Measurements from ENCODE around the gene ST6GALNAC6. TPM values are rescaled to one million over a fixed set of nuclear protein-coding genes. Genes with fewer than 3 reads are reported as not detected.
A peak's percentile ranks its signal among the peaks of the same experiment; 100 is the strongest.
"Not testable (repeated sequence)": the region's sequence is repeated elsewhere in the genome, so short reads cannot be mapped to it uniquely, and the experiment has no call there.

Gene ST6GALNAC6
- total RNA-seq, 1 donor, result 53.2 TPM

DNA sequence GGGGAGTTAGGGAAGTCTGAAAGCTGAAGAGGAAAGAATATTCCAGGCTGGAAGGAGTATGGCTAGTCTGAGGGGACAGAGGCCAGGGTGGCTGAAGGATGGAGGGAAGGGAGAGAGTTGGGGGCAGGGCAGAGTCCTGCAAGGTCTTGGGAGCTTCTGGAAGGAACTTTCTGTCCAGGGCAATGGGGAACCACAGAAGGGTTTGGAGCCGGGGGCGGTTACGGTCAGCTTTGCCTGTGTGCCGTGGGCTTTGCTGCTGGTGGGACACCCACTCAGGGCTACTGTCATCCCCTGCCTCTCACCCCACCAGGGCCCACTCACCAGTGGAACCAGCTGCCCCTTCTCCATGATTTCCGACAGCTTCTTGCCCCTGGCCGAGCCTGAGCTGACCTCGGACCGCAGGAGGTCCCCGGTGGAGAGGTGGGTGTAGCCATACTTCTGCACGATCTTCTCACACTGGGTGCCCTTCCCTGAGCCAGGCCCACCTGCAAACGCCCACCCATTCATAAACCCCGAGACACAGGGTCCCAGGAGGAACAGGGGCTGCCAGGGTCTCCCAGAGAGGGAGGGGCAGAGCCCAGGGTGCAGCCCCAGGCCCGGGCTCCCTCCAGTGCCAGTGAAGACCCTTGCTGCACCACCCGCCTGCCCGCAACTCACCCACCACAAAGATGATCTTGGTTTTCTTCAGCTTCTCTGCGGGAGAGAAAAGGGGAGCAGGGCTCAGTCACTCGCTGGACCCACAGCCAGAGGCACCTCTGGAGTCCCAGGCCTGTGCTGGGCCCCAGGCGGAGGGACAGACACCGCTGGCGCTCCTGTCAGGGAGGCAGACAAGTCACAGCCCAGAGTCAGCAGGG is 26.8 kb downstream of the ST6GALNAC6 start:
- DNase-seq (ENCODE audit: insufficient read length, low spot score, missing footprints), result peak; percentile 76
- TF ChIP-seq, protein P1, sequence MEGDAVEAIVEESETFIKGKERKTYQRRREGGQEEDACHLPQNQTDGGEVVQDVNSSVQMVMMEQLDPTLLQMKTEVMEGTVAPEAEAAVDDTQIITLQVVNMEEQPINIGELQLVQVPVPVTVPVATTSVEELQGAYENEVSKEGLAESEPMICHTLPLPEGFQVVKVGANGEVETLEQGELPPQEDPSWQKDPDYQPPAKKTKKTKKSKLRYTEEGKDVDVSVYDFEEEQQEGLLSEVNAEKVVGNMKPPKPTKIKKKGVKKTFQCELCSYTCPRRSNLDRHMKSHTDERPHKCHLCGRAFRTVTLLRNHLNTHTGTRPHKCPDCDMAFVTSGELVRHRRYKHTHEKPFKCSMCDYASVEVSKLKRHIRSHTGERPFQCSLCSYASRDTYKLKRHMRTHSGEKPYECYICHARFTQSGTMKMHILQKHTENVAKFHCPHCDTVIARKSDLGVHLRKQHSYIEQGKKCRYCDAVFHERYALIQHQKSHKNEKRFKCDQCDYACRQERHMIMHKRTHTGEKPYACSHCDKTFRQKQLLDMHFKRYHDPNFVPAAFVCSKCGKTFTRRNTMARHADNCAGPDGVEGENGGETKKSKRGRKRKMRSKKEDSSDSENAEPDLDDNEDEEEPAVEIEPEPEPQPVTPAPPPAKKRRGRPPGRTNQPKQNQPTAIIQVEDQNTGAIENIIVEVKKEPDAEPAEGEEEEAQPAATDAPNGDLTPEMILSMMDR (IDR thresholded peaks at IDR 0.05; ENCODE audit: extremely low read depth, low read depth, low read length), result no peak

GRCh38 chr9:127871531-127871930 is 27.9 kb downstream of the ST6GALNAC6 start:
- H3K27ac ChIP-seq (ENCODE audit: low read depth, low read length), result no peak overlapping the region
- peak; percentile 87 for DNase-seq (ENCODE audit: insufficient read length, low spot score, missing footprints)
- H4K20me1 ChIP-seq (ENCODE audit: insufficient read depth, low read length), result peaks cover 15% of the 10 kb centered on the region
- H3K4me3 ChIP-seq (ENCODE audit: insufficient read depth, low read length), result no peak overlapping the region
- H3K36me3 ChIP-seq (ENCODE audit: insufficient read depth, low read length), result peaks cover 45% of the 10 kb centered on the region
- no peaks in the 10 kb centered on the region for H3K9me3 ChIP-seq (ENCODE audit: low read depth, low read length)
- TF ChIP-seq, protein P1 (IDR thresholded peaks at IDR 0.05; ENCODE audit: extremely low read depth, low read depth, low read length), result no peak
- H3K4me1 ChIP-seq (ENCODE audit: insufficient read depth, low read length), result peaks cover 46% of the 10 kb centered on the region
- H3K4me2 ChIP-seq (ENCODE audit: insufficient read depth, low read length), result no peak overlapping the region
- H3K27me3 ChIP-seq (ENCODE audit: insufficient read depth, low read length), result no peaks in the 10 kb centered on the region
- peaks cover 26% of the 10 kb centered on the region for H3K79me2 ChIP-seq (ENCODE audit: insufficient read depth, low read length)
- H2AFZ ChIP-seq (ENCODE audit: low read length), result no peak overlapping the region

More for the DNA sequence above, 26.8 kb downstream of the ST6GALNAC6 start:
- no peaks in the 10 kb centered on the region for H3K9me3 ChIP-seq (ENCODE audit: low read depth, low read length)
- peaks cover 53% of the 10 kb centered on the region for H3K4me1 ChIP-seq (ENCODE audit: insufficient read depth, low read length)
- H3K79me2 ChIP-seq (ENCODE audit: insufficient read depth, low read length), result peaks cover 34% of the 10 kb centered on the region
- H3K36me3 ChIP-seq (ENCODE audit: insufficient read depth, low read length), result peaks cover 43% of the 10 kb centered on the region
- H3K4me2 ChIP-seq (ENCODE audit: insufficient read depth, low read length), result no peak overlapping the region
- no peak overlapping the region for H2AFZ ChIP-seq (ENCODE audit: low read length)
- H3K27ac ChIP-seq (ENCODE audit: low read depth, low read length), result peak overlapping the region; percentile 8
- no peak overlapping the region for H3K4me3 ChIP-seq (ENCODE audit: insufficient read depth, low read length)
- peaks cover 15% of the 10 kb centered on the region for H4K20me1 ChIP-seq (ENCODE audit: insufficient read depth, low read length)
- no peaks in the 10 kb centered on the region for H3K27me3 ChIP-seq (ENCODE audit: insufficient read depth, low read length)

DNA sequence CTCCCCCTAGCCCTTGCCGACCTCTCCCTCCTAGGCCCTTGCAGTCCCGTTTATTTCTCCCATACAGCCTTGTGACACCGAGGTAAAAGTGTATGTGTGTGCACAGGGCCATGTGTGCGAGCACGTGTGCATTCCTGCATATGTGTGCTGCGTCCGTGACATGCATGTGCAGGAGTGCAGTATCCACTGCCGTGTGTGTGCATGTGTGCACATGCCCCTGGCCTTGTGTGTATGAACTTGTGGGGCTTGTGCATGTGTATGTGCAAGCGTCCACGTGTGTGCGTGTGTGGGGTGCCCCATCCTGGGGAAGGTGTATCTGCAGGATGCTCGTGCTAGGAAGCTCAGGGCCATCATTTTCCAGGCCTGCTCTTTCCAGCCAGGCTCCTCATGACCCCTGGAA is 28.5 kb downstream of the ST6GALNAC6 start:
- TF ChIP-seq, protein P1 (IDR thresholded peaks at IDR 0.05; ENCODE audit: extremely low read depth, low read depth, low read length), result no peak
- H2AFZ ChIP-seq (ENCODE audit: low read length), result no peak overlapping the region
- no peak overlapping the region for H3K4me3 ChIP-seq (ENCODE audit: insufficient read depth, low read length)
- H3K27me3 ChIP-seq (ENCODE audit: insufficient read depth, low read length), result no peaks in the 10 kb centered on the region
- H3K9me3 ChIP-seq (ENCODE audit: low read depth, low read length), result no peaks in the 10 kb centered on the region
- H3K36me3 ChIP-seq (ENCODE audit: insufficient read depth, low read length), result peaks cover 45% of the 10 kb centered on the region
- H3K4me2 ChIP-seq (ENCODE audit: insufficient read depth, low read length), result no peak overlapping the region
- peaks cover 41% of the 10 kb centered on the region for H3K4me1 ChIP-seq (ENCODE audit: insufficient read depth, low read length)
- no peak overlapping the region for H3K27ac ChIP-seq (ENCODE audit: low read depth, low read length)
- H4K20me1 ChIP-seq (ENCODE audit: insufficient read depth, low read length), result peaks cover 11% of the 10 kb centered on the region
- peaks cover 20% of the 10 kb centered on the region for H3K79me2 ChIP-seq (ENCODE audit: insufficient read depth, low read length)
- peak; percentile 61 for DNase-seq (ENCODE audit: insufficient read length, low spot score, missing footprints)

DNA sequence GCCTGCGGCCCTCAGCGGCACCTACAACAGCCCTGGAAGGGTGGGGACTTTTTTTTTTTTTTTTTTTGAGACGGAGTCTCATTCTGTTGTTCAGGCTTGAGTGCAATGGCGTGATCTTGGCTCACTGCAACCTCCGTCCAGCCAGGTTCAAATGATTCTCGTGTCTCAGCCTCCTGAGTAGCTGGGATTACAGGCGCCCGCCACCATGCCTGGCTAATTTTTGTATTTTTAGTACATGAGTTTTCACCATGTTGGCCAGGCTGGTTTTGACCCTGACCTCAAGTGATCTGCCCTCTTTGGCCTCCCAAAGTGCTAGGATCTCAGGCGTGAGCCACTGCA is 29.3 kb downstream of the ST6GALNAC6 start:
- H3K9me3 ChIP-seq (ENCODE audit: low read depth, low read length); H2AFZ ChIP-seq (ENCODE audit: low read length); H3K4me2 ChIP-seq (ENCODE audit: insufficient read depth, low read length); DNase-seq (ENCODE audit: insufficient read length, low spot score, missing footprints); H4K20me1 ChIP-seq (ENCODE audit: insufficient read depth, low read length); H3K27ac ChIP-seq (ENCODE audit: low read depth, low read length); H3K4me3 ChIP-seq (ENCODE audit: insufficient read depth, low read length); H3K27me3 ChIP-seq (ENCODE audit: insufficient read depth, low read length): not testable (repeated sequence)
- peaks cover 12% of the 10 kb centered on the region for H3K79me2 ChIP-seq (ENCODE audit: insufficient read depth, low read length)
- peaks cover 45% of the 10 kb centered on the region for H3K36me3 ChIP-seq (ENCODE audit: insufficient read depth, low read length)
- peaks cover 33% of the 10 kb centered on the region for H3K4me1 ChIP-seq (ENCODE audit: insufficient read depth, low read length)

All from osteoblast (primary cell).